GOT3 (cell line): ENCODE measurements around the gene TSC22D3.
"Not testable (repeated sequence)": the region's sequence is repeated elsewhere in the genome, so short reads cannot be mapped to it uniquely, and the experiment has no call there.

Experiments used
- DNase-seq: peaks from one replicate; lab custom pipeline; 2025; ENCODE audit warnings: mixed read lengths; lab: John Stamatoyannopoulos, UW

TSC22D3 gene

DNA sequence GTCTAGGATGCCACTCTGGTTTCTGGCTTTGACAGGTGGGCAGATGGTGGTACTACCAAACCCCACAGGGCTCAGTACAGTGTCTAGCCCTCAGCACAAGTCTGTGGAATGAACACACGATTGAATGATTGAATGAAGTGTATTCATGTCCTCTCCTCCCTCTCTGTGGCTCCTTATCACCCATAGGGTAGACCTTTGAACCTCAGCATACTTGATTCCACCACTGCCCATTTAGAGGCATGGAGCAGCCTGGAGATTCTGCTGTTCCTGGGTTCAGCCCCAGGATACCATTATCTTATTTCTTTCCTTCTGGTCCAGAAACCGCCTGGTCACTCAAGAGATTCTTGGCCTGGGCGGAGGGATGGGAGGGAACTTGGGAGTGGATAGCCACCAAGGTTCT is 93.3 kb downstream of the TSC22D3 start:
- DNase-seq, result no peak

DNA sequence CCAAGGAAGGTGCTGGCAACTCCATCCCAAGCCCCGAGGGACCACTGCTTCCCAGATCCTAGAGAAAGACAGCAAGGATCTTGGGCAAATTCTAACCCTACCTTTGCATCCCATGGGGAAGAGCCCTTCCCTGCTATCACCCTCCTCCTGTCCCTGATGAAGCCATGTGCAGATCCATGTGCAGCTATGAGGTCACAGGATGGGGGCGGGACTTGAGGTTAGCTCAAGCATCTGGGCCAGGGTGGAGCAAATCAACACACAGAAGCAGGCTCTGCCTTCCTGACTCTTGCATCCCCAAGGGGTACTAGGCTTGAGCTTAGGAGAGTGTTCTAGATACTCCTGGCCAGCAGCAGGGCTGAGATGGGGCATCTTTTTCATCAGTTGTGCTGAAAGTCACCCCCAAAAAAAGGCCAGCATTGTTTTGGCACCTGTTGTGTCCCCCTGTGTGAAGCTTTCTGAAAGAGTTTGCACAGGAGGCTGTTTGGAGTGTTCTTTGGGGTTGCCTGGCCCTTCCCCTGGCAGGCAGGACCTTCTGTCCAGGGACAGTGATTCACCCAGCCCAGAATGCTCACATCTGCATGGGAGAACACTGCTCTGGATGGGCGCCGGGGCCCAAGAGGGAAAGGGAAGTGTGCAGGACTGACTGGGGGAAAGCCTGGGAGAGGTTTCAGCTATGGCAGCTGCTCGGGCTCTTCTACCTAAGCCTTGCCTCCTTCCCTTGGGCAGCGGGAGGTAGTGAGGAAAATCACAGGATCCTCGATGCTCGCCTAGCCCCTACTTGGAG is 96.4 kb downstream of the TSC22D3 start:
- no peak for DNase-seq

DNA sequence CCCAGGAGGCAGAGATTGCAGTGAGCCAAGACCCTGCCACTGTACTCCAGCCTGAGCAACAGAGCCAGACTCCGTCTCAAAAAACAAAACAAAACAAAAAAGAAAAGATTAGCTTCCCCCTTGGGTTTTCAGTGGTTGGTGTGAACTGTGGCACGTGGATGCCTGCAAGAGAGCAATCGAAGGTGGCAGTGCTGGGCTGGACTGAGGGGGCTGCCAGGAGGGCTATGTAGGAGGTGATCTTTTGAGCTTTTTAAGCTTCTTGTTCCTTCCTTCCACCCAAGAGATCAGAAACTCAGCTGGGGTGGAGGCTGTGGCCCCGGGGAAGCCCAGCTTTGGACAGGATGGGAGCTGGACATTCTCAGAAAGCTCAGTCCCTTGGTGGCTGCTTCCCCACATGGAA is 97.7 kb downstream of the TSC22D3 start:
- no peak for DNase-seq

DNA sequence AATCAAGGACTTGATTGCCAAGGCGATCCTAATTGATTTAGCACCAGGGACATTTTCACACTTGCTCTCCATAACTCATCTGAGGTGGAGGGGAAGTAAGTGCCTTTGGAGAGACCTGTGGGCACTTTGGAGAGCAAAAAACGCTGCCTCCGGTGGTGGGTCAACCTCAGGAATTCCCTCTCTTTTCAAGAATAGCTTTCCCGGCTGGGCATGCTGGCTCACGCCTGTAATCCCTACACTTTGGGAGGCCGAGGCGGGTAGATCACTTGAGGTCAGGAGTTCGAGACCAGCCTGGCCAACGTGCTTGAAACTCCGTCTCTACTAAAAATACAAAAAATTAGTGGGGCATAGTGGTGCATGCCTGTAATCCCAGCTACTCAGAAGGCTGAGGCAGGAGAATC is 98.1 kb downstream of the TSC22D3 start:
- DNase-seq, result no peak

GRCh38 chrX:107676559-107677378 is 98.8 kb downstream of the TSC22D3 start:
- peak; percentile 13 for DNase-seq

GRCh38 chrX:107675823-107676555 is 99.6 kb downstream of the TSC22D3 start:
- DNase-seq, result no peak

DNA sequence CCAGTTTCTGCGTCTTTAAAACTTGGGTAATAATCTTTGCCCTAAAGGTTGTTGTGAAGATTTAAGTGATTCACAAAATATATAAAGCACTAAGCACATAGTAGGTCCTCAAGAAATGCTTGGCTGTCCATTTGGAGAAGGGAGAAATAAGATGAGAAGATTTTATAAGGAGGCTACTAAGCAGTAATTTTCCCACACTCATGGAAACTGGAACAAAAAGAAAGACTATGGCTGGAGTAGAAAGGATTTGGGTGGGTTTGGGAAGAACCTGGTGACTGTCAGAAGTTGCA is 100.3 kb downstream of the TSC22D3 start:
- DNase-seq, result no peak

- no peak for DNase-seq
Observed at GRCh38 chrX:107674480-107675364, 100.9 kb downstream of the TSC22D3 start.

GRCh38 chrX:107673933-107674479 is 101.6 kb downstream of the TSC22D3 start:
- no peak for DNase-seq

DNA sequence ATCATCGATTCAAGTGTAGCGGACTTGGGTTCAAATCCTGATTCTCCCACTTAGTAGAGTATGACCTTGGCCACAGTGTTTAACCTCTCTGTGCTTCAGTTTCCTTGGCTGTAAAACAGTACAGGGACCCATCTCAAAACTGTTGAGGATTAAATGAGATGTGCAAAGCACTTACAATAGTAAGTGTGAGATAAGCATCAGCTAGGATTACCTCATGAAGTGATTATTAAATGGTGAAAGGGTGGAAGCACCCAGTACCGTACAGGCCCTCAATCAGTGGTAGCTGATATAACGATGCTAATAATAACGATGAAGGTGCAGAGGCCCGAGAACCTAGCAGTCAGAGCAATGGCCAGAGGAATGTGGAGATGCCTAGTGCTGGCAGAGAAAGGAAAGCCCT is 102.2 kb downstream of the TSC22D3 start:
- no peak for DNase-seq

GRCh38 chrX:107672955-107673378 is 102.6 kb downstream of the TSC22D3 start:
- no peak for DNase-seq

- DNase-seq, result not testable (repeated sequence)
Observed at GRCh38 chrX:107671256-107671655, 104.3 kb downstream of the TSC22D3 start.

GRCh38 chrX:107669885-107670628 is 105.5 kb downstream of the TSC22D3 start:
- no peak for DNase-seq

- no peak for DNase-seq
Observed at GRCh38 chrX:107669261-107669660, 106.3 kb downstream of the TSC22D3 start.

DNA sequence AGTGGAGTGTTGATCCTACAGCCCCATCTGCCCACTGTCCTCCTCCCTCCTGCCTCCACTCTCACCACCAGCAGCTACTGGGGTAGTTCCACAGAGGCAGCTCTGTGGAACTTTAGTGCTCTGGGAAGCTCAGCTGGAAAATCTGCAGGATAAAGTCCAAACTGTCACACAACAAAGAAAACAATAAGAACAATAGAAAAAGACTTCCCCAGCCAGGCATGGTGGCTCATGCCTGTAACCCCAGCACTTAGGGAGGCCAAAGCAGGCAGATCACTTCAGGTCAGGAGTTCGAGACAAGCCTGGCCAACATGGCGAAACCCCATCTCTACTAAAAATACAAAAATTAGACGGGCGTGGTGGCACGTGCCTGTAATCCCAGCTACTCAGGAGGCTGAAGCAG is 106.9 kb downstream of the TSC22D3 start:
- DNase-seq, result not testable (repeated sequence)

DNA sequence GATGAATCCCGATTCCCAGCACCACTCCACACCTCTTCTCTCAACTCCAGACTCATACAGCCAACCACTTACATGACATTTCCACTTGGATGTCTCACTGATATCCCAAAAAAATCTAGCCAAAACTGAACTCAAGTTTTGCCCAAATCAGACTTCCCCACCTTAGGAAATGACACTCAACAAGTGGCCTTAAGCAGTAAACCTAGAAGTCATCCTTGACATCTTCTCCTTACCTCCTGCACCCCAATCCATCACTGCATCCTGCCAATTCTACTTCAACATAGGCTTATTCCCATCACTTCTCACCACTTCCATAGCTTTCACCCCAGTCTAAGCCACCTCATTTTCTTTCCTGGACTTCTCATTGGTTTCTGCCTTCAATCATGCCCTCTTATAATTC is 108.2 kb downstream of the TSC22D3 start:
- no peak for DNase-seq

- DNase-seq, result no peak
Observed at GRCh38 chrX:107666931-107667330, 108.7 kb downstream of the TSC22D3 start.
